Ectodermal cell (in vitro differentiated cells): Measurements from ENCODE around the gene DGKZ. TPM values are rescaled to one million over a fixed set of nuclear protein-coding genes. Genes with fewer than 3 reads are reported as not detected.
"Not testable (repeated sequence)": the region's sequence is repeated elsewhere in the genome, so short reads cannot be mapped to it uniquely, and the experiment has no call there.

ENCODE experiments used
- H3K27ac ChIP-seq: 2 replicates; pipeline ENCODE4 v1.7.0; 2013; ENCODE audit warnings: mild to moderate bottlenecking, low read depth, low read length; ENCODE audit not compliant: insufficient read depth, poor library complexity, severe bottlenecking
- H3K27me3 ChIP-seq: 2 replicates; pipeline ENCODE4 v1.7.0; 2013; ENCODE audit warnings: mild to moderate bottlenecking, low read length; ENCODE audit not compliant: insufficient read depth, control insufficient read depth, poor library complexity, severe bottlenecking
- H3K36me3 ChIP-seq: one replicate; pipeline ENCODE4 v1.7.0; 2013; ENCODE audit warnings: low read length; ENCODE audit not compliant: control insufficient read depth, insufficient read depth
- H3K4me1 ChIP-seq: one replicate; pipeline ENCODE4 v1.7.0; 2013; ENCODE audit warnings: low read length; ENCODE audit not compliant: control insufficient read depth, insufficient read depth
- H3K4me3 ChIP-seq: 2 replicates; pipeline ENCODE4 v1.7.0; 2013; ENCODE audit warnings: low read depth, low read length, control low read depth; ENCODE audit not compliant: insufficient read depth
- H3K9me3 ChIP-seq: 2 replicates; pipeline ENCODE4 v1.7.0; 2013; ENCODE audit warnings: mild to moderate bottlenecking, low read length, moderate library complexity; ENCODE audit not compliant: control insufficient read depth
- WGBS, 2 experiments: methylation state at CpG; one replicate each; pipeline ENCODE4 v1.1.7; 2013; ENCODE audit warnings: missing lambda C conversion rate in 2 of 2; 5-methylcytosine and 5-hydroxymethylcytosine counted together
- polyA plus RNA-seq, 4 experiments: library from polyadenylated mRNA; stranded (reverse); fragments of 50-300 nt; gene quantifications; one replicate each; pipeline ENCODE4 v1.2.3, GENCODE V29; 2013

Gene DGKZ
- polyA plus RNA-seq (2013, experiment 1 of 4), result 63.3 TPM
- 58.2 TPM for polyA plus RNA-seq (2013, experiment 2 of 4)
- 50.1 TPM for polyA plus RNA-seq (2013, experiment 3 of 4)
- 49.5 TPM for polyA plus RNA-seq (2013, experiment 4 of 4)

- Histone ChIP-seq H3K9me3 (no peaks in the 10 kb centered on the region), H3K4me1 (peaks cover 24% of the 10 kb centered on the region), H3K27me3 (peaks cover 9% of the 10 kb centered on the region), H3K27ac (no peak within 1 kb of the TSS), H3K36me3 (no peaks in the 10 kb centered on the region), H3K4me3 (peak within 1 kb of the TSS; percentile 82)
- 11% methylated on average over 80 of the region's 80 CpGs for WGBS, 2 experiments
Measured at GRCh38 chr11:46346886-46347636, at the start of gene DGKZ. DGKZ (plus strand) TSS chr11:46347463; CDS start chr11:46347660, 197 bp downstream.

GRCh38 chr11:46298699-46299433, 48.4 kb upstream of the DGKZ start:
- 89 to 91% methylated on average over 7 to 8 of the region's 8 CpGs for WGBS, 2 experiments
- no peaks in the 10 kb centered on the region for H3K36me3 ChIP-seq
- H3K27ac ChIP-seq, result no peak overlapping the region
- H3K27me3 ChIP-seq, result peaks cover 12% of the 10 kb centered on the region
- H3K4me1 ChIP-seq, result peaks cover 31% of the 10 kb centered on the region
- no peaks in the 10 kb centered on the region for H3K9me3 ChIP-seq
- no peak overlapping the region for H3K4me3 ChIP-seq

GRCh38 chr11:46299451-46299961, 47.8 kb upstream of the DGKZ start:
- Histone ChIP-seq H3K27me3 (peaks cover 12% of the 10 kb centered on the region), H3K4me3 (no peak overlapping the region), H3K36me3 (no peaks in the 10 kb centered on the region), H3K27ac (no peak overlapping the region), H3K4me1 (peaks cover 25% of the 10 kb centered on the region), H3K9me3 (no peaks in the 10 kb centered on the region)
- WGBS, 2 experiments, result 93 to 95% methylated on average over 5 of the region's 5 CpGs

GRCh38 chr11:46300270-46300669, 47.0 kb upstream of the DGKZ start:
- H3K27ac ChIP-seq, result no peak overlapping the region
- H3K27me3 ChIP-seq, result peaks cover 12% of the 10 kb centered on the region
- 95 to 96% methylated on average over 7 of the region's 7 CpGs for WGBS, 2 experiments
- no peaks in the 10 kb centered on the region for H3K9me3 ChIP-seq
- no peaks in the 10 kb centered on the region for H3K36me3 ChIP-seq
- peaks cover 18% of the 10 kb centered on the region for H3K4me1 ChIP-seq
- H3K4me3 ChIP-seq, result no peak overlapping the region

GRCh38 chr11:46302866-46303265, 44.4 kb upstream of the DGKZ start:
- Histone ChIP-seq H3K4me1 (peaks cover 6% of the 10 kb centered on the region), H3K27me3 (no peaks in the 10 kb centered on the region), H3K27ac (no peak overlapping the region), H3K36me3 (no peaks in the 10 kb centered on the region), H3K4me3 (no peak overlapping the region), H3K9me3 (no peaks in the 10 kb centered on the region)
- 90 to 96% methylated on average over 7 of the region's 7 CpGs for WGBS, 2 experiments

- H3K4me1 ChIP-seq, result peaks cover 14% of the 10 kb centered on the region
- H3K27ac ChIP-seq, H3K4me3 ChIP-seq, H3K36me3 ChIP-seq, H3K27me3 ChIP-seq, H3K9me3 ChIP-seq: not testable (repeated sequence)
- WGBS, 2 experiments, result 92% methylated on average over 12 of the region's 12 CpGs
Measured at GRCh38 chr11:46304036-46304435, 43.2 kb upstream of the DGKZ start.

- 93 to 94% methylated on average over 9 to 10 of the region's 10 CpGs for WGBS, 2 experiments
- H3K4me3 ChIP-seq, result no peak overlapping the region
- H3K27me3 ChIP-seq, result no peaks in the 10 kb centered on the region
- no peaks in the 10 kb centered on the region for H3K36me3 ChIP-seq
- H3K4me1 ChIP-seq, result peaks cover 14% of the 10 kb centered on the region
- no peaks in the 10 kb centered on the region for H3K9me3 ChIP-seq
- no peak overlapping the region for H3K27ac ChIP-seq
Measured at GRCh38 chr11:46304605-46305179, 42.6 kb upstream of the DGKZ start.

GRCh38 chr11:46305295-46305694, 42.0 kb upstream of the DGKZ start:
- H3K27me3 ChIP-seq, result no peaks in the 10 kb centered on the region
- WGBS, 2 experiments, result 94 to 96% methylated on average over 5 of the region's 6 CpGs

GRCh38 chr11:46306296-46306853, 40.9 kb upstream of the DGKZ start:
- 93 to 94% methylated on average over 5 of the region's 5 CpGs for WGBS, 2 experiments
- Histone ChIP-seq H3K4me1 (peaks cover 14% of the 10 kb centered on the region), H3K4me3 (no peak overlapping the region), H3K27me3 (no peaks in the 10 kb centered on the region), H3K36me3 (no peaks in the 10 kb centered on the region), H3K9me3 (no peaks in the 10 kb centered on the region), H3K27ac (no peak overlapping the region)

More at GRCh38 chr11:46305295-46305694, 42.0 kb upstream of the DGKZ start:
- no peak overlapping the region for H3K27ac ChIP-seq
- H3K36me3 ChIP-seq, result no peaks in the 10 kb centered on the region
- H3K4me3 ChIP-seq, result no peak overlapping the region
- peaks cover 14% of the 10 kb centered on the region for H3K4me1 ChIP-seq
- H3K9me3 ChIP-seq, result no peaks in the 10 kb centered on the region
